ENCODE results near the gene TTC17.
"Not testable (repeated sequence)": the region's sequence is repeated elsewhere in the genome, so short reads cannot be mapped to it uniquely, and the experiment has no call there.

Gene TTC17

GRCh38 chr11:43459246-43459645 lies 100.5 kb downstream of the TTC17 start:
- no peaks in the 10 kb centered on the region for H3K27me3 ChIP-seq (ENCODE audit: control insufficient read depth, insufficient read depth, low read length)
- no peak overlapping the region for H3K9ac ChIP-seq
- no peak overlapping the region for H2AFZ ChIP-seq
- no peaks in the 10 kb centered on the region for H3K4me1 ChIP-seq
- no peaks in the 10 kb centered on the region for H3K79me2 ChIP-seq
- H3K4me3 ChIP-seq (ENCODE audit: low read depth, low read length), result no peak overlapping the region
- H3K36me3 ChIP-seq (ENCODE audit: control insufficient read depth, insufficient read depth, low read length), result no peaks in the 10 kb centered on the region
- H3K4me2 ChIP-seq (ENCODE audit: low read length), result no peak overlapping the region
- H3K27ac ChIP-seq, result no peak overlapping the region
- H3K9me3 ChIP-seq (ENCODE audit: control insufficient read depth, low read length), result no peaks in the 10 kb centered on the region
- no peak for TF ChIP-seq CTCF (IDR thresholded peaks at IDR 0.05)

- no peak overlapping the region for H3K4me3 ChIP-seq (ENCODE audit: low read depth, low read length)
- H2AFZ ChIP-seq, result no peak overlapping the region
- no peaks in the 10 kb centered on the region for H3K27me3 ChIP-seq (ENCODE audit: control insufficient read depth, insufficient read depth, low read length)
- no peaks in the 10 kb centered on the region for H3K4me1 ChIP-seq
- H3K9ac ChIP-seq, result no peak overlapping the region
- no peak for TF ChIP-seq CTCF (IDR thresholded peaks at IDR 0.05)
- no peaks in the 10 kb centered on the region for H3K36me3 ChIP-seq (ENCODE audit: control insufficient read depth, insufficient read depth, low read length)
- no peaks in the 10 kb centered on the region for H3K9me3 ChIP-seq (ENCODE audit: control insufficient read depth, low read length)
- no peak overlapping the region for H3K4me2 ChIP-seq (ENCODE audit: low read length)
- H3K79me2 ChIP-seq, result no peaks in the 10 kb centered on the region
- H3K27ac ChIP-seq, result no peak overlapping the region
Measured at GRCh38 chr11:43462359-43462758, 103.6 kb downstream of the TTC17 start.

GRCh38 chr11:43467958-43468357 lies 109.2 kb downstream of the TTC17 start:
- Histone ChIP-seq H3K27ac (no peak overlapping the region), H3K79me2 (no peaks in the 10 kb centered on the region), H2AFZ (no peak overlapping the region), H3K27me3 (ENCODE audit: control insufficient read depth, insufficient read depth, low read length) (no peaks in the 10 kb centered on the region), H3K4me2 (ENCODE audit: low read length) (no peak overlapping the region), H3K4me1 (no peaks in the 10 kb centered on the region), H3K4me3 (ENCODE audit: low read depth, low read length) (no peak overlapping the region), H3K9ac (no peak overlapping the region), H3K9me3 (ENCODE audit: control insufficient read depth, low read length) (no peaks in the 10 kb centered on the region), H3K36me3 (ENCODE audit: control insufficient read depth, insufficient read depth, low read length) (no peaks in the 10 kb centered on the region)
- no peak for TF ChIP-seq CTCF (IDR thresholded peaks at IDR 0.05)

- not testable (repeated sequence) for H3K4me3 ChIP-seq (ENCODE audit: low read depth, low read length); H3K27me3 ChIP-seq (ENCODE audit: control insufficient read depth, insufficient read depth, low read length); H3K79me2 ChIP-seq; H3K4me2 ChIP-seq (ENCODE audit: low read length); H3K9me3 ChIP-seq (ENCODE audit: control insufficient read depth, low read length); H3K4me1 ChIP-seq; H3K27ac ChIP-seq; H3K9ac ChIP-seq; H2AFZ ChIP-seq; H3K36me3 ChIP-seq (ENCODE audit: control insufficient read depth, insufficient read depth, low read length)
Measured at GRCh38 chr11:43477491-43477890, 118.8 kb downstream of the TTC17 start.

- H3K27ac ChIP-seq, result no peak overlapping the region
- no peak overlapping the region for H3K4me2 ChIP-seq (ENCODE audit: low read length)
- H3K9ac ChIP-seq, result no peak overlapping the region
- H3K4me3 ChIP-seq (ENCODE audit: low read depth, low read length), result no peak overlapping the region
- no peaks in the 10 kb centered on the region for H3K36me3 ChIP-seq (ENCODE audit: control insufficient read depth, insufficient read depth, low read length)
- H3K4me1 ChIP-seq, result no peaks in the 10 kb centered on the region
- H2AFZ ChIP-seq, result no peak overlapping the region
- H3K79me2 ChIP-seq, result no peaks in the 10 kb centered on the region
- no peak for TF ChIP-seq CTCF (IDR thresholded peaks at IDR 0.05)
- no peaks in the 10 kb centered on the region for H3K27me3 ChIP-seq (ENCODE audit: control insufficient read depth, insufficient read depth, low read length)
- H3K9me3 ChIP-seq (ENCODE audit: control insufficient read depth, low read length), result no peaks in the 10 kb centered on the region
Measured at GRCh38 chr11:43486141-43486540, 127.4 kb downstream of the TTC17 start.

Measured in parathyroid adenoma (tissue), 2 donors.